ENCODE measurements around the gene LINC00237.

GRCh38 chr20:21125849-21126580 lies 19.9 kb upstream of the LINC00237 start, which contains the start of gene KIZ:
- peak; percentile 34 for TF ChIP-seq CTCF (IDR thresholded peaks at IDR 0.05; ENCODE audit: low read depth, low read length, missing input control)
- TF ChIP-seq GABPA (IDR thresholded peaks at IDR 0.05 in 1 of 2, conservative IDR thresholded peaks at IDR 0.05 in 1 of 2) = peak in 1 of 2 donors; percentile 75
- TF ChIP-seq ZBTB33 (IDR thresholded peaks at IDR 0.05) = no peak
- TF ChIP-seq MAX (IDR thresholded peaks at IDR 0.05) = no peak
- TF ChIP-seq RAD21 (IDR thresholded peaks at IDR 0.05) = no peak
- no peak for TF ChIP-seq EGR1 (IDR thresholded peaks at IDR 0.05; ENCODE audit: low read depth in 2 of 2)
- peak; percentile 55 for TF ChIP-seq SP1 (IDR thresholded peaks at IDR 0.05)
- no peak for TF ChIP-seq TAF1 (conservative IDR thresholded peaks at IDR 0.05)
